HL-60 (cell line): ENCODE measurements around the gene RIN3.

ENCODE experiments used
- DNase-seq, 2 experiments: peaks; one replicate each; pipeline ENCODE4 v3.0.0-alpha.2; 2010 to 2020; ENCODE audit warnings: low read depth in 1 of 2, low spot score in 1 of 2
- H3K27ac ChIP-seq: fragments of 250-450 bp; sonication (Bioruptor Pico); replicated peaks from 2 replicates; pipeline ENCODE4 v1.5.1; 2020; ENCODE audit warnings: mild to moderate bottlenecking, moderate library complexity
- H3K27me3 ChIP-seq: fragments of 250-450 bp; sonication (Bioruptor Pico); 2 replicates; pipeline ENCODE4 v1.5.1; 2021; ENCODE audit warnings: mild to moderate bottlenecking, moderate library complexity; ENCODE audit not compliant: insufficient read depth, poor library complexity, severe bottlenecking
- H3K4me3 ChIP-seq: replicated peaks from 2 replicates; pipeline ENCODE4 v1.5.1; 2011; ENCODE audit warnings: mild to moderate bottlenecking, control low read depth, low read length; ENCODE audit not compliant: insufficient read depth
- GABPA ChIP-seq: IDR thresholded peaks from 2 replicates; pipeline ENCODE4 v1.6.1; 2012; ENCODE audit warnings: low read depth
- POLR2AphosphoS5 ChIP-seq: IDR thresholded peaks from 2 replicates; pipeline ENCODE4 v1.6.1; 2012; ENCODE audit warnings: low read depth
- SPI1 ChIP-seq: IDR thresholded peaks from 2 replicates; pipeline ENCODE4 v1.6.1; 2012; ENCODE audit warnings: low read depth, mild to moderate bottlenecking, borderline replicate concordance
- TF ChIP-seq, protein P1 (sequence below): IDR thresholded peaks from one replicate; pipeline ENCODE4 v1.5.1; 2011; ENCODE audit warnings: low read length, control low read depth, inconsistent platforms; ENCODE audit not compliant: insufficient read depth
- TF ChIP-seq, protein P2 (sequence below): IDR thresholded peaks from 2 replicates; pipeline ENCODE4 v1.6.1; 2012; ENCODE audit warnings: low read depth; ENCODE audit not compliant: insufficient replicate concordance

RIN3 gene

DNA sequence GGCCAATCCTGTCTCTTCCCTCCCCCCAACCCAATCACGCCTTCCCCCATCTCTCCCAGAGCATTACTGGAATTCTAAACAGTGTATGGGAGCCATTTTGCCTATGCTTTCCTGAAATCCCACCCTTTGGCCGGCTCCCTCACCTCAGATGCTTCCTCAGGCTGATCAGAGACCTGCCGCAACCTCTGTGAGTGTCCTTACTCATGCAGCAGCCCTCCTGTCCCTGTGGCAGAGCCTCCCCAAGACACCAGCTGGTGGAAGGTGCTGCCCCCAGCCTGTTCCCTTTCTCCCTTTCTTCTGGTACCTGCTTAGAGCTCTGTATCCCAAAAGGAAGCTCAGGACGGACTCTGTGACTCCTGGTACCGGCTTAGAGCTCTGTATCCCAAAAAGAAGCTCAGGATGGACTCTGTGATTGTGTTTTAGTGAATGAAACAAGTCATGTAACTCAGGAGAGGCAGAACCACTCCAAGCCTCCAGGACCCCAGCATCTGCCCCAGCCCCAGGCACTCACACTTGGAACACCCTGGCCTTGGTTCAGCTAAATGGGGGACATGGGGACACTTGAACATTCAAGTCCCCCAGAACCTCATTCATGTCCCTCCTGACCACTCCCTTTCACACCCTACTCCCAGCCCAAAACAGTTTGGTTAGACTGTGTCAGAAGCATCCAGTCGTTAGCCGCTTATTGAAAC lies 29.3 kb upstream of the RIN3 start:
- no peak overlapping the region for H3K27ac ChIP-seq
- DNase-seq = no peak

GRCh38 chr14:92486881-92487280 lies 26.7 kb upstream of the RIN3 start:
- Histone ChIP-seq H3K27ac (no peak overlapping the region), H3K27me3 (no peaks in the 10 kb centered on the region), H3K4me3 (no peak overlapping the region)
- no peak for DNase-seq
- TF ChIP-seq POLR2AphosphoS5 = no peak
- TF ChIP-seq, protein P1, sequence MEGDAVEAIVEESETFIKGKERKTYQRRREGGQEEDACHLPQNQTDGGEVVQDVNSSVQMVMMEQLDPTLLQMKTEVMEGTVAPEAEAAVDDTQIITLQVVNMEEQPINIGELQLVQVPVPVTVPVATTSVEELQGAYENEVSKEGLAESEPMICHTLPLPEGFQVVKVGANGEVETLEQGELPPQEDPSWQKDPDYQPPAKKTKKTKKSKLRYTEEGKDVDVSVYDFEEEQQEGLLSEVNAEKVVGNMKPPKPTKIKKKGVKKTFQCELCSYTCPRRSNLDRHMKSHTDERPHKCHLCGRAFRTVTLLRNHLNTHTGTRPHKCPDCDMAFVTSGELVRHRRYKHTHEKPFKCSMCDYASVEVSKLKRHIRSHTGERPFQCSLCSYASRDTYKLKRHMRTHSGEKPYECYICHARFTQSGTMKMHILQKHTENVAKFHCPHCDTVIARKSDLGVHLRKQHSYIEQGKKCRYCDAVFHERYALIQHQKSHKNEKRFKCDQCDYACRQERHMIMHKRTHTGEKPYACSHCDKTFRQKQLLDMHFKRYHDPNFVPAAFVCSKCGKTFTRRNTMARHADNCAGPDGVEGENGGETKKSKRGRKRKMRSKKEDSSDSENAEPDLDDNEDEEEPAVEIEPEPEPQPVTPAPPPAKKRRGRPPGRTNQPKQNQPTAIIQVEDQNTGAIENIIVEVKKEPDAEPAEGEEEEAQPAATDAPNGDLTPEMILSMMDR = no peak
- no peak for TF ChIP-seq SPI1
- no peak for TF ChIP-seq GABPA
- TF ChIP-seq, protein P2, sequence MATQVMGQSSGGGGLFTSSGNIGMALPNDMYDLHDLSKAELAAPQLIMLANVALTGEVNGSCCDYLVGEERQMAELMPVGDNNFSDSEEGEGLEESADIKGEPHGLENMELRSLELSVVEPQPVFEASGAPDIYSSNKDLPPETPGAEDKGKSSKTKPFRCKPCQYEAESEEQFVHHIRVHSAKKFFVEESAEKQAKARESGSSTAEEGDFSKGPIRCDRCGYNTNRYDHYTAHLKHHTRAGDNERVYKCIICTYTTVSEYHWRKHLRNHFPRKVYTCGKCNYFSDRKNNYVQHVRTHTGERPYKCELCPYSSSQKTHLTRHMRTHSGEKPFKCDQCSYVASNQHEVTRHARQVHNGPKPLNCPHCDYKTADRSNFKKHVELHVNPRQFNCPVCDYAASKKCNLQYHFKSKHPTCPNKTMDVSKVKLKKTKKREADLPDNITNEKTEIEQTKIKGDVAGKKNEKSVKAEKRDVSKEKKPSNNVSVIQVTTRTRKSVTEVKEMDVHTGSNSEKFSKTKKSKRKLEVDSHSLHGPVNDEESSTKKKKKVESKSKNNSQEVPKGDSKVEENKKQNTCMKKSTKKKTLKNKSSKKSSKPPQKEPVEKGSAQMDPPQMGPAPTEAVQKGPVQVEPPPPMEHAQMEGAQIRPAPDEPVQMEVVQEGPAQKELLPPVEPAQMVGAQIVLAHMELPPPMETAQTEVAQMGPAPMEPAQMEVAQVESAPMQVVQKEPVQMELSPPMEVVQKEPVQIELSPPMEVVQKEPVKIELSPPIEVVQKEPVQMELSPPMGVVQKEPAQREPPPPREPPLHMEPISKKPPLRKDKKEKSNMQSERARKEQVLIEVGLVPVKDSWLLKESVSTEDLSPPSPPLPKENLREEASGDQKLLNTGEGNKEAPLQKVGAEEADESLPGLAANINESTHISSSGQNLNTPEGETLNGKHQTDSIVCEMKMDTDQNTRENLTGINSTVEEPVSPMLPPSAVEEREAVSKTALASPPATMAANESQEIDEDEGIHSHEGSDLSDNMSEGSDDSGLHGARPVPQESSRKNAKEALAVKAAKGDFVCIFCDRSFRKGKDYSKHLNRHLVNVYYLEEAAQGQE = no peak

More for the DNA sequence above, 29.3 kb upstream of the RIN3 start:
- TF ChIP-seq, protein P2 = no peak
- no peak for TF ChIP-seq SPI1
- TF ChIP-seq POLR2AphosphoS5 = no peak
- no peak for TF ChIP-seq GABPA
- TF ChIP-seq, protein P1 = no peak
- Histone ChIP-seq H3K4me3 (no peak overlapping the region), H3K27me3 (no peaks in the 10 kb centered on the region)

- DNase-seq = peak; percentile 51 to 57
- H3K27me3 ChIP-seq = no peaks in the 10 kb centered on the region
- H3K27ac ChIP-seq = no peak overlapping the region; the same call in 1 of the 2 replicates
- H3K4me3 ChIP-seq = no peak overlapping the region
- no peak for TF ChIP-seq GABPA
- peak; percentile 18; the same call in 1 of the 2 replicates for TF ChIP-seq SPI1
- no peak for TF ChIP-seq POLR2AphosphoS5
These were observed 26.0 kb upstream of the RIN3 start for GRCh38 chr14:92487513-92488133.
